ENCODE data around the gene TJP3. TPM values are rescaled to one million over a fixed set of nuclear protein-coding genes. Genes with fewer than 3 reads are reported as not detected.

TJP3 gene
- total and polyA plus RNA-seq, 5 donors: 0.05 TPM; not detected in 4

GRCh38 chr19:3733549-3734309 is 25.5 kb downstream of the TJP3 start:
- ATAC-seq (no peak), DNase-seq (no peak)
- Histone ChIP-seq H3K4me3 (ENCODE audit: low read length) (no peak overlapping the region), H3K4me1 (ENCODE audit: control insufficient read depth, insufficient read depth, low read length) (no peaks in the 10 kb centered on the region), H3K27ac (ENCODE audit: low read length) (no peak overlapping the region), H3K9me3 (ENCODE audit: control insufficient read depth, low read length) (no peaks in the 10 kb centered on the region), H3K27me3 (ENCODE audit: control insufficient read depth, insufficient read depth) (no peaks in the 10 kb centered on the region)
- WGBS: 65% methylated on average over 20 of the region's 20 CpGs
- intact Hi-C loops (cut with DNase I): no loop called here

- Histone ChIP-seq H3K27ac (ENCODE audit: low read length) (no peak overlapping the region), H3K4me3 (ENCODE audit: low read length) (no peak overlapping the region), H3K4me1 (ENCODE audit: control insufficient read depth, insufficient read depth, low read length) (no peaks in the 10 kb centered on the region), H3K27me3 (ENCODE audit: control insufficient read depth, insufficient read depth) (no peaks in the 10 kb centered on the region), H3K9me3 (ENCODE audit: control insufficient read depth, low read length) (no peaks in the 10 kb centered on the region)
- intact Hi-C loops (cut with DNase I): no loop called here
- 86% methylated on average over 14 of the region's 14 CpGs for WGBS
- no peak for ATAC-seq
- no peak for DNase-seq
These were observed 26.1 kb downstream of the TJP3 start for GRCh38 chr19:3734310-3734600.

- Histone ChIP-seq H3K4me3 (ENCODE audit: low read length) (no peak overlapping the region), H3K9me3 (ENCODE audit: control insufficient read depth, low read length) (no peaks in the 10 kb centered on the region), H3K4me1 (ENCODE audit: control insufficient read depth, insufficient read depth, low read length) (no peaks in the 10 kb centered on the region), H3K27ac (ENCODE audit: low read length) (no peak overlapping the region), H3K27me3 (ENCODE audit: control insufficient read depth, insufficient read depth) (no peaks in the 10 kb centered on the region)
- intact Hi-C loops (cut with DNase I): no loop called here
- ATAC-seq (peak in 1 of 2 donors; percentile 24), DNase-seq (no peak)
- WGBS: 81% methylated on average over 21 of the region's 21 CpGs
These were observed 28.0 kb downstream of the TJP3 start for GRCh38 chr19:3736106-3736724.

- intact Hi-C loops (cut with DNase I): no loop called here
- H3K27ac ChIP-seq (ENCODE audit: low read length): no peak overlapping the region
- H3K27me3 ChIP-seq (ENCODE audit: control insufficient read depth, insufficient read depth): no peaks in the 10 kb centered on the region
- H3K4me3 ChIP-seq (ENCODE audit: low read length): no peak overlapping the region
- H3K9me3 ChIP-seq (ENCODE audit: control insufficient read depth, low read length): no peaks in the 10 kb centered on the region
- no peaks in the 10 kb centered on the region for H3K4me1 ChIP-seq (ENCODE audit: control insufficient read depth, insufficient read depth, low read length)
- no peak for ATAC-seq
- DNase-seq: no peak
- WGBS: 85% methylated on average over 10 of the region's 10 CpGs
These were observed 29.5 kb downstream of the TJP3 start for GRCh38 chr19:3737487-3738205.

GRCh38 chr19:3738477-3739220 is 30.5 kb downstream of the TJP3 start:
- Histone ChIP-seq H3K27me3 (ENCODE audit: control insufficient read depth, insufficient read depth) (no peaks in the 10 kb centered on the region), H3K9me3 (ENCODE audit: control insufficient read depth, low read length) (no peaks in the 10 kb centered on the region), H3K4me1 (ENCODE audit: control insufficient read depth, insufficient read depth, low read length) (no peaks in the 10 kb centered on the region), H3K4me3 (ENCODE audit: low read length) (no peak overlapping the region), H3K27ac (ENCODE audit: low read length) (no peak overlapping the region)
- DNase-seq: no peak
- intact Hi-C loops (cut with DNase I): no loop called here
- WGBS: 84% methylated on average over 32 of the region's 32 CpGs
- ATAC-seq: no peak

- intact Hi-C loops (cut with DNase I): no loop called here
- WGBS: 92% methylated on average over 24 of the region's 24 CpGs
These were observed 32.2 kb downstream of the TJP3 start for GRCh38 chr19:3740431-3740830.

GRCh38 chr19:3743486-3743885 is 35.3 kb downstream of the TJP3 start:
- H3K4me3 ChIP-seq (ENCODE audit: low read length): no peak overlapping the region
- 94% methylated on average over 2 of the region's 2 CpGs for WGBS
- no peaks in the 10 kb centered on the region for H3K9me3 ChIP-seq (ENCODE audit: control insufficient read depth, low read length)
- no peaks in the 10 kb centered on the region for H3K27me3 ChIP-seq (ENCODE audit: control insufficient read depth, insufficient read depth)
- DNase-seq (no peak), ATAC-seq (no peak)
- intact Hi-C loops (cut with DNase I): no loop called here
- H3K27ac ChIP-seq (ENCODE audit: low read length): no peak overlapping the region
- no peaks in the 10 kb centered on the region for H3K4me1 ChIP-seq (ENCODE audit: control insufficient read depth, insufficient read depth, low read length)

More at GRCh38 chr19:3740431-3740830, 32.2 kb downstream of the TJP3 start:
- Histone ChIP-seq H3K27me3 (ENCODE audit: control insufficient read depth, insufficient read depth) (no peaks in the 10 kb centered on the region), H3K4me1 (ENCODE audit: control insufficient read depth, insufficient read depth, low read length) (no peaks in the 10 kb centered on the region), H3K4me3 (ENCODE audit: low read length) (no peak overlapping the region), H3K27ac (ENCODE audit: low read length) (no peak overlapping the region), H3K9me3 (ENCODE audit: control insufficient read depth, low read length) (no peaks in the 10 kb centered on the region)
- ATAC-seq (no peak), DNase-seq (no peak)

- H3K27ac ChIP-seq (ENCODE audit: low read length): no peak overlapping the region
- DNase-seq (peak in 1 of 3 donors; percentile 6), ATAC-seq (no peak)
- no peaks in the 10 kb centered on the region for H3K4me1 ChIP-seq (ENCODE audit: control insufficient read depth, insufficient read depth, low read length)
- 57% methylated on average over 8 of the region's 8 CpGs for WGBS
- intact Hi-C loops (cut with DNase I): no loop called here
- no peaks in the 10 kb centered on the region for H3K27me3 ChIP-seq (ENCODE audit: control insufficient read depth, insufficient read depth)
- no peak overlapping the region for H3K4me3 ChIP-seq (ENCODE audit: low read length)
- no peaks in the 10 kb centered on the region for H3K9me3 ChIP-seq (ENCODE audit: control insufficient read depth, low read length)
These were observed 37.3 kb downstream of the TJP3 start for GRCh38 chr19:3745363-3746045.

- Histone ChIP-seq H3K9me3 (ENCODE audit: control insufficient read depth, low read length) (no peaks in the 10 kb centered on the region), H3K27me3 (ENCODE audit: control insufficient read depth, insufficient read depth) (no peaks in the 10 kb centered on the region), H3K27ac (ENCODE audit: low read length) (no peak overlapping the region), H3K4me3 (ENCODE audit: low read length) (no peak overlapping the region), H3K4me1 (ENCODE audit: control insufficient read depth, insufficient read depth, low read length) (no peaks in the 10 kb centered on the region)
- ATAC-seq (no peak), DNase-seq (peak in 1 of 3 donors; percentile 53)
- 69% methylated on average over 31 of the region's 31 CpGs for WGBS
- intact Hi-C loops (cut with DNase I): no loop called here
These were observed 38.3 kb downstream of the TJP3 start for GRCh38 chr19:3746371-3747056.

GRCh38 chr19:3748965-3749364 is 40.8 kb downstream of the TJP3 start:
- ATAC-seq (no peak), DNase-seq (peak in 1 of 3 donors; percentile 29)
- no peak overlapping the region for H3K4me3 ChIP-seq (ENCODE audit: low read length)
- intact Hi-C loops (cut with DNase I): no loop called here
- H3K9me3 ChIP-seq (ENCODE audit: control insufficient read depth, low read length): no peaks in the 10 kb centered on the region
- no peak overlapping the region for H3K27ac ChIP-seq (ENCODE audit: low read length)
- H3K4me1 ChIP-seq (ENCODE audit: control insufficient read depth, insufficient read depth, low read length): no peaks in the 10 kb centered on the region
- no peaks in the 10 kb centered on the region for H3K27me3 ChIP-seq (ENCODE audit: control insufficient read depth, insufficient read depth)
- WGBS: 79% methylated on average over 8 of the region's 8 CpGs

All from right cardiac atrium (tissue), 5 donors.